HG02981 (cell line): Measurements from ENCODE around the gene WNT7A.

ENCODE experiments used
- ATAC-seq: cut with Tn5 transposase; IDR thresholded peaks from one replicate; pipeline ENCODE4 v1.9.1; 2021; ENCODE audit warnings: mild to moderate bottlenecking, moderate library complexity; ENCODE audit not compliant: unreplicated experiment

WNT7A gene

GRCh38 chr3:13885704-13886010, 5.8 kb upstream of the WNT7A start:
- ATAC-seq: no peak

DNA sequence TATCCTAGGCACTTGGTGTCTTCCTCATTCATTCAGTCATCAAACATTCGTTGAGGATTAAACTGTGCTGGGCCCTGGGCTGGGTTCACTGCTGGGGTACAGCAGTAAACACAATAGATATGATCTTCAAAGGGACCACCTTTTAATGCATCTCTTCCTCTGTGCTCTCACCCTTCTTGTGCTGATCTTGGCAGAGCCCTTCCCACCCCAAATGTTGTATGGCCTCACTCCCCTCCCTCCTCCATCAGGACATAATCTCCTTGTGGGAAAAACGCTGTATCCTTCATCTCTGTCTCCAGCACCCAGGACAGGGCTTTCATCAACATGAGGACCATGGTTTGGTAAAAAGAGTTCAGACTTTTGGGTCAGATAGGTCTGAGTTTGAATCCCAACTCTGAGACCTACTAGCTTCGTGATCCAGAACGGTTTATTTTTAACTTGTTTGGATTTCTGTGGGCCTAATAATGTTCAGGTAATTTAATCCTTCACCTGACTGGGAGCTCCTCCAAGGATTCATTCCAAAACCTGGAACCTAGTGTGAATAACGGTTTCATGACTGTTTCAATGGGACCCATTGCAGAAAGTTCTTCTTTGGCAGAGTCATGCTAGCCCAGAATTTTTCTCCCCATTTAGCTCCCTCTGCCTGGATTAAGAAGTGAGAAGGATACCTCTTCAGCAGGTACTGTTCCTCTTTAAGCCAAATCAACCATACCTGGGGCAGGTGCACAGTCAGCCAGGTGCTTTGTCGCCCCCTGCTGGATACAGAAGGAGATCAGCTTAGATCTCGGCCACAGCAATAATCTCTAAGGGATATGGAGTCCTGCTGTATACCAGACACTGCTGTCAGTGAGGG, 5.2 kb upstream of the WNT7A start:
- peak; percentile 57 for ATAC-seq

DNA sequence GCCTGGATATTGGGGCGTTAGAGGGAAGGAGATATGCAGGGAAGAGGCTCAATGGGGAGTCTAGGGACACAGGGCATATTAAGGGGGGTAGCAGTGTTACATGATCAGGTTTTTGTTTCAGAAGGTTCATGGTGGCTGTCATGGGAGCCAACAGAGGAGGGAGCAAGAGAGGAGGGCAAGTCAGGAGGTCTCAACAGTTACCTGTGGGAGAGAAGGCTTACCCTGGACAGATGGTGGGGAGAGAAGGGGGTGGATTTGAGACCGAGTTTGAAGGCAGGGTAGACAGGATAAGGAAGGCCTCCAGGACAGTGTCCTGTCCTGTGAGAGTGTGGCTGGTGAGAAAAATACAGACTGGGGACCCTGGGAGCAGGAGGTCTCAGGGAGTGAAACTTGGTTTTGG, 3.8 kb upstream of the WNT7A start:
- ATAC-seq: no peak

GRCh38 chr3:13882876-13883275, 3.0 kb upstream of the WNT7A start:
- no peak for ATAC-seq

GRCh38 chr3:13881536-13882410, 1.9 kb upstream of the WNT7A start:
- no peak for ATAC-seq

- ATAC-seq: no peak
Observed at GRCh38 chr3:13880811-13881156, 913 bp upstream of the WNT7A start.

- no peak for ATAC-seq
Observed at GRCh38 chr3:13879102-13879945, 547 bp downstream of the WNT7A start.

GRCh38 chr3:13878281-13879101, 1.4 kb downstream of the WNT7A start:
- ATAC-seq: no peak

GRCh38 chr3:13877911-13878280, 2.0 kb downstream of the WNT7A start:
- ATAC-seq: no peak

DNA sequence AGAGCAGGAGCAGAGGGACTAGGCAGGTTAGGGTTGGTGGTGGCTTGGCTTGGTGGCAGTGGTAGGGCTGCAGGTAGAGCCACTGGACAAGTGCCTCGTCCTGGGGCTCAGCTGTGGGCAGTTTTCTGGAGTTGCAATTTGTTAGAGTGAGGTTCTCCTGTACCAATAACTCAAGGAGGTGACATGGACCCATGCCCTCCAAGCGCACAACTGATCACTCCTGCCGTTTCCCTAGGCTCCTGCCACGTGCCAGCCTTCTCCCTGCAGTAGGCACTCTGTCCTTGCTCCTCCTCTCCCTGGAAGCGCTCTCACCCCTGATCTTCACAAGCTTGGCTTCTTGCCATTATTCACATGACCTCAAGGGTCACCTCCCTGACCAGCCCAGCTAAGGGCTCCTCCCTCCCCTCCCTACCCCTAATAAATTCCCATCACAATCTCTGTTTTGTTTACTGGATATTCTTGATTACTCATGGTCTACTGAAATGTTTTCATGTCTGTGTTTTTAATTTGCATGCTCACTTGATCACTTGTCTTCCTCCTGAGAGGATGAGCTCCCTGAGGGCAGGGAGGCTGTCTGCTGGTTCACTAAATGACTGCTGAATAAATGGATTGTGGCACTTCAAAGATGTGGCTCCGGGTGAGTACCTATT, 3.3 kb downstream of the WNT7A start:
- ATAC-seq: no peak

DNA sequence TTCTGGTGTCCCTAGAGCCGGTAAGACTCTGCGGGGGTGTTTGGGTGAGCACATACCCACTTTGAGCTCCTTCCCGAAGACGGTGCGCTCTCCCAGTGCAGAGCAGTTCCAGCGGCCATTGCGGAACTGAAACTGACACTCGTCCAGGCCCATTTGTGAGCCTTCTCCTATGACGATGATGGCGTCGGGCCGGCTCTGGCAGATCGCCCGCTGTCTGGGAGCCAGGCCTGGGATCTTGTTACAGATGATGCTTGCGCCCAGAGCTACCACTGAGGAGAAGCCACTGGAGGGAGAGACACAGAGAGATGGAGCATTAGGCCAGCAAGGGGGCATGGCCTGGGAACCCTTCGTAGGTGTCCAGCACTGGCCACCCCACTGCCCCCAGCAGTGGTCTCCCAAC, 5.0 kb downstream of the WNT7A start:
- no peak for ATAC-seq

DNA sequence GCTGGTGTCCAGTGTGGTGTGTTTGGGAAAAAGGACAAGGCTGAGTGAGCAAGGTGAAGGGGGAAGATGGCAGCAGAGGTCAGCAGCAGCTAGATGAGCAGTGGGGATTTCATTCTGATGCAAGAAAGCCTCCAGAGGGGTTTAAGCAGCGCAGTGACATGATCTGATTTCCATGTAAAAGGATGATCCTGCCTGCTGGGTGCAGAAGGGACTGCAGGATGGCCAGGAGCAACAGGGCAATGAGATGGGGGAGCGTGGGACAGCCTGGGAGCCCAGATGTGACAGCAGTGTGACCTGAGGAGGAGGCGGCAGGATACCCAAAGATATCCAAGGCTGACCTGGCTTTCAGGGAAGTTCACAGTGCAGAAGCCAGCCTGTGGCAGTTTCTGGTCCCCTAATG, 6.1 kb downstream of the WNT7A start:
- no peak for ATAC-seq

- no peak for ATAC-seq
Observed at GRCh38 chr3:13872451-13872850, 7.4 kb downstream of the WNT7A start.

GRCh38 chr3:13871791-13872190, 8.1 kb downstream of the WNT7A start:
- no peak for ATAC-seq

DNA sequence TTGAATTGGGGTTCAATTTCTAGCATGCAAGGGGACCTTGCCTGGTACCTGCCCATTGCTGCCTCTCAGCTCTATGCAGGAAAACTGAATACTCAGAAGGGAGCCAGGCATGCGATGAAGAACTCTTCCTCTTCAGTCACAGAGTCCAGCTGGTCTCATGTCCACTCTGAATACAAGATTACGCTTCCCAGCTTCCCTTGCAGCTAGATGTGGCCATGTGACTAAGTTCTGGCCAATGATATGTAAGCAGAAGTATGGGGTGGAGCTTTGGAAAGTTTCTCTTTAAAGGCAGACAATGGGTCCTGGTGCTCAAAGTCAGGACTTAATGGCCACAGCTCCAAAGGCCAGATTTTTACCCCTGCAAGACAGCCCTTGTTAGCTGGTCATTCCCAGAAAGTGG, 9.0 kb downstream of the WNT7A start:
- ATAC-seq: no peak

- no peak for ATAC-seq
Observed at GRCh38 chr3:13869761-13870343, 10.0 kb downstream of the WNT7A start.

- ATAC-seq: no peak
Observed at GRCh38 chr3:13868844-13869724, 10.8 kb downstream of the WNT7A start.

DNA sequence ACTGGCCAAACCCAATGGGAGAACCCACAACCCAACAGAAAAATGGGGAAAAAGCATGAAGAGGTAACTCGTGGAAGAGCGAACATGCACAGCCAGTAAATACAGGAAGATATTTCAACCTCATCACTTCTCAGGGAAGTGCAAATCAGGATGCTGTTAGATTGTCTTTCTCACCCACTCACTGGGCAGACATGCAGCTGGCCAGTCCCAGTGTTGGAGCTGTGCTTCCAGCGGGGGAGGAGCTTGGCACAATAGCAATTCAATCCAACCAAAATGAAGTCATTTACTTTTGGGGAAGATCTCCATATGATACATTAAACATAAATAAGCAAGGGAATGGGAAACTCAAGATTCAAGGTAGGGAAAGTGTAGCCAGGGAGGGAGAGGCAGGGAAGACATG, 12.1 kb downstream of the WNT7A start:
- no peak for ATAC-seq
